OCI-LY1 (cell line): ENCODE results near the gene NFIB.

ENCODE experiments used
- H2AFZ ChIP-seq: fragments of 200-600 bp; sonication (generic), shearing (Covaris generic); 2 replicates; pipeline ENCODE4 v1.6.0; 2014; ENCODE audit warnings: antibody characterized with exemption, mild to moderate bottlenecking, low read length
- H3F3A ChIP-seq: fragments of 200-600 bp; sonication (generic), shearing (Covaris generic); 2 replicates; pipeline ENCODE4 v1.6.0; 2014; ENCODE audit warnings: mild to moderate bottlenecking, antibody characterized with exemption, low read length, moderate library complexity; ENCODE audit not compliant: insufficient read depth
- H3K27ac ChIP-seq: fragments of 200-600 bp; sonication (generic); 2 replicates; pipeline ENCODE4 v1.5.1; 2014; ENCODE audit warnings: low read length, mixed run types, mild to moderate bottlenecking, low read depth; ENCODE audit not compliant: poor library complexity, severe bottlenecking
- H3K27me3 ChIP-seq: fragments of 200-600 bp; sonication (generic); 2 replicates; pipeline ENCODE4 v1.6.0; 2014; ENCODE audit warnings: antibody characterized with exemption, mild to moderate bottlenecking, low read length, moderate library complexity; ENCODE audit not compliant: insufficient read depth
- H3K36me3 ChIP-seq: fragments of 200-600 bp; sonication (generic); 2 replicates; pipeline ENCODE4 v1.6.1; 2014; ENCODE audit warnings: mild to moderate bottlenecking, antibody characterized with exemption, low read length, moderate library complexity, mixed read lengths; ENCODE audit not compliant: insufficient read depth
- H3K4me1 ChIP-seq: fragments of 200-600 bp; sonication (generic); 2 replicates; pipeline ENCODE4 v1.5.1; 2014; ENCODE audit warnings: mild to moderate bottlenecking, low read length, moderate library complexity; ENCODE audit not compliant: insufficient read depth, severe bottlenecking
- H3K4me2 ChIP-seq: fragments of 200-600 bp; sonication (generic), shearing (Covaris generic); 2 replicates; pipeline ENCODE4 v1.6.1; 2014; ENCODE audit warnings: low read length
- H3K4me3 ChIP-seq: fragments of 200-600 bp; sonication (generic); 2 replicates; pipeline ENCODE4 v1.5.1; 2014; ENCODE audit warnings: low read length, low read depth, mild to moderate bottlenecking, mixed read lengths; ENCODE audit not compliant: poor library complexity, severe bottlenecking
- H3K79me2 ChIP-seq: fragments of 200-600 bp; shearing (Covaris generic); 2 replicates; pipeline ENCODE4 v1.6.1; 2016; ENCODE audit warnings: mixed run types, low read length, mixed read lengths; ENCODE audit not compliant: insufficient read depth
- H3K9ac ChIP-seq: fragments of 200-600 bp; sonication (generic), shearing (Covaris generic); 2 replicates; pipeline ENCODE4 v1.6.1; 2014; ENCODE audit warnings: mild to moderate bottlenecking, low read length, mixed read lengths
- H3K9me2 ChIP-seq: fragments of 200-600 bp; sonication (generic), shearing (Covaris generic); 2 replicates; pipeline ENCODE4 v1.6.1; 2014; ENCODE audit warnings: low read depth, mild to moderate bottlenecking, low read length, mixed read lengths
- H3K9me3 ChIP-seq: fragments of 200-600 bp; shearing (Covaris generic); 2 replicates; pipeline ENCODE4 v1.6.1; 2014; ENCODE audit warnings: low read length, mixed read lengths
- H4K20me1 ChIP-seq: fragments of 200-600 bp; sonication (generic), shearing (Covaris generic); 2 replicates; pipeline ENCODE4 v1.6.0; 2016; ENCODE audit warnings: mild to moderate bottlenecking, low read length; ENCODE audit not compliant: insufficient read depth
- CTCF ChIP-seq: fragments of 200-600 bp; sonication (generic), shearing (Covaris generic); IDR thresholded peaks from 2 replicates; pipeline ENCODE4 v1.5.1; 2017; ENCODE audit warnings: mild to moderate bottlenecking, antibody characterized with exemption, low read length, moderate library complexity, mixed read lengths
- EZH2 ChIP-seq: fragments of 200-600 bp; sonication (generic), shearing (Covaris generic); IDR thresholded peaks from 2 replicates; pipeline ENCODE4 v1.8.0; 2017; ENCODE audit warnings: borderline replicate concordance, mixed run types, mild to moderate bottlenecking, antibody characterized with exemption, low read length, moderate library complexity, mixed read lengths

NFIB gene

DNA sequence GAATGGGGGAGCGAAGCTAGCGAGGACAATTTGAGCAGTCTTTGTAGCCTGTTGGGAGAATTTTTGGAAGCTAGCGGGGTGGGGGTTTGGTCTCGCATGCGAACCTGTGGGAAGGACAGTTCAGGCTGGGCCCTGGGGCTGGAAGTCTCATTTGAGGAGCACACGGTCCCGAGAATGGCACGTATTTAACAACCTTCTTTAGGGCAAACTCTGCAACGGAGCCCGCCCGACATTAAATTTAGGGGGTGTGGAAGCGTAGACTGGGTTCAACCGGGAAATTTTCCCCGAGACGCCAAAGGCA is 35.2 kb upstream of the NFIB start:
- TF ChIP-seq CTCF (no peak), EZH2 (no peak)
- no peaks in the 10 kb centered on the region for H3K4me1 ChIP-seq
- H3K27me3 ChIP-seq, result no peaks in the 10 kb centered on the region
- no peak overlapping the region for H3K9ac ChIP-seq
- H3K27ac ChIP-seq, result no peak overlapping the region
- H4K20me1 ChIP-seq, result no peaks in the 10 kb centered on the region
- H3K4me3 ChIP-seq, result no peak overlapping the region
- H2AFZ ChIP-seq, result no peak overlapping the region
- no peaks in the 10 kb centered on the region for H3K79me2 ChIP-seq
- H3K36me3 ChIP-seq, result no peaks in the 10 kb centered on the region
- no peaks in the 10 kb centered on the region for H3K9me2 ChIP-seq
- no peaks in the 10 kb centered on the region for H3F3A ChIP-seq
- no peaks in the 10 kb centered on the region for H3K9me3 ChIP-seq
- H3K4me2 ChIP-seq, result no peak overlapping the region

DNA sequence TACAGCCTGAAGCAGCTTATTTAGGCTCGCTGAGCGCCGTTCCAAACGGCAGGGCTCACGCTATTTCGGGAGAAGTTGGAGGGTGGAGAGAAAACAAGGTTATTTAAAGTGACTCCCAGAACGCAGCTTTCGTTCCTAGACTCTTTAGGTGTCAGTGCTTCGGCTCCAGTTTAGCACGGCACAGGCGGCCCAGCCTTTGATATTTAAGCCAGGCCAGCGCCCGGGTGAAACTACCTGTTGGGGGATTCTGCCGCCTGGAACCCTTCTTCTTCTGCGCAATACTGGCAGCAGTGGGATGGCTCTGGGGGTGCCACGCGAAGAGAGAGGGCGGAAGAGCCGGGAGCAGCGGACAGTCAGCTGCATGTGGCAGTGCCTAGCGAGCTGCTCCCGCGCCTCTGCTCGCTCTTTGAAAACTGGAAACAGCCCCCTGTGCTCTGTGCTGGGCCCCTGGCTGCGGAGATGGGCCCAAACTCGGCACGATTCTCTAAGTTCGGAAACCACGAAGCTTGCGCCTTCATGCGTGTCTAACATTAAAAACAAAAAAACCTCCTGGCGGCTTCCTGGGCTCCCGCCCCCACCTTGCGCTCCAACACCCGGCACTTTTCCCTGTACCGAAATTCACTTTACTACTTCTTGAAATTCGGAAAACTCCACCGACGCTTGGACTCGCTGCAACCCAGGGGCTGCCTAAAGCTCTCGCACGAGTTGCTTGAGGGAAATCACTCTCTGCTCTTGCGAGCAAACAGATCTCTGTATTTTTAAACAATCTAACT is 34.6 kb upstream of the NFIB start:
- Histone ChIP-seq H4K20me1 (no peaks in the 10 kb centered on the region), H3K9me3 (no peaks in the 10 kb centered on the region), H3K4me1 (no peaks in the 10 kb centered on the region), H3K27me3 (no peaks in the 10 kb centered on the region), H3K27ac (no peak overlapping the region), H3K36me3 (no peaks in the 10 kb centered on the region), H3K9ac (no peak overlapping the region), H3K4me2 (no peak overlapping the region), H2AFZ (no peak overlapping the region), H3K9me2 (no peaks in the 10 kb centered on the region), H3K4me3 (no peak overlapping the region), H3F3A (no peaks in the 10 kb centered on the region), H3K79me2 (no peaks in the 10 kb centered on the region)
- no peak for TF ChIP-seq CTCF
- TF ChIP-seq EZH2, result no peak

DNA sequence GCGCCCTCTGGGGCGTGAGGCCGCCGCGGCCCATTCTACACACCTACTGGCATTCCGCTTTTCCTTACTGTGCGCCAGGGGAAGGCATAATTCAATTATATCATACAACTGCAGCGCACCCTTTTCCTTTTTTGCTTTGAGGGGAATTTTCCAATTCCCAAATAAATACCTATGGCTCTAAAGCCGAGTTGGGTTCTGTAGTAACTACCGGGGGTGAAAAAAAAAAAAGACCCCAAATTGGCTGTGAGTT is 34.1 kb upstream of the NFIB start:
- Histone ChIP-seq H3K4me2 (no peak overlapping the region), H2AFZ (no peak overlapping the region), H3K9me2 (no peaks in the 10 kb centered on the region), H3K27me3 (0 out of 2 replicates have a peak, but pooled peaks cover 3% of the 10 kb centered on the region), H3K4me1 (no peaks in the 10 kb centered on the region), H4K20me1 (no peaks in the 10 kb centered on the region), H3K27ac (no peak overlapping the region), H3K4me3 (no peak overlapping the region), H3F3A (no peaks in the 10 kb centered on the region), H3K9me3 (no peaks in the 10 kb centered on the region), H3K36me3 (no peaks in the 10 kb centered on the region), H3K9ac (no peak overlapping the region), H3K79me2 (no peaks in the 10 kb centered on the region)
- TF ChIP-seq EZH2 (no peak), CTCF (no peak)
